Upper lobe of left lung (tissue), 4 donors: Measurements from ENCODE around the gene LIN52.

ENCODE experiments used
- POLR2A ChIP-seq, 4 donors: fragments of 450-650 bp; IDR thresholded peaks; one replicate each; pipeline ENCODE4 v1.5.1; 2016 to 2017; ENCODE audit warnings: antibody characterized with exemption in 4 of 4, mild to moderate bottlenecking in 2 of 4
- POLR2AphosphoS5 ChIP-seq, 2 donors: sonication (generic); formaldehyde crosslinking; IDR thresholded peaks; one replicate each; pipeline ENCODE4 v1.5.1; 2017; ENCODE audit warnings: antibody characterized with exemption in 2 of 2
- TF ChIP-seq, protein P1 (sequence below), 6 experiments: fragments of 450-650 bp in 4 of 6; fragments of 200-600 bp in 2 of 6; sonication (generic) in 2 of 6; IDR thresholded peaks; one replicate each; pipeline ENCODE4 v1.5.1; 2016 to 2019; ENCODE audit warnings: antibody characterized with exemption in 6 of 6

DNA sequence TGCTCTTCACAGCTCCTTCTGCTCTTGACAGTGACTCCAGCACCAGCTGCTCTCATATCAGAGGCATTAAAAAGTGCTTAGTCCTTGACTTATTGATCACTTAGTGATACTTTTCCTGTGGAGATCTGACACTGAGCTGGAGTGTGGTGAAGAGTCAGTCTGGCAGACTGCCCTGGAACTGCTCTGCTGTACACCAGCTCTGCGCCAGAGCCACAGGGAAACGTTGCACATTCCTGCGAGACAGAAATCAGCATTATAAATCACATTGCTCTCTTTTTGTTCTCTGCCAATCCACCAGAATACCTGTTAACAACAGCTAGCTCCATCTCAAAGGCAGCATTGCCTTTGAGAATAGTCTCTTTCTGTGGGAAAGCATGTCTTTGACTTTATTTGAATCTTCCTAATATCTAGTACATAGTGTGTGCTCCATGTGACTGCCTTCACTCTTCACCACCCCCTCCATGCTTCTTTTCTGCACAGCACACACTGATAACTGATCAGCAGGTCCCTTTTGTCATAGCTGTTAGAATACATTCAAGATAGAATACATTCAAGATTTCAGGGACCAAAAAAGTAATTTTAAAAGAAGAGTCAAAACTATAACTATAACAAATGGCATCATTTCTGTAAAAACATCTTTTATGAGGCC is 106.3 kb downstream of the LIN52 start:
- TF ChIP-seq, protein P1, sequence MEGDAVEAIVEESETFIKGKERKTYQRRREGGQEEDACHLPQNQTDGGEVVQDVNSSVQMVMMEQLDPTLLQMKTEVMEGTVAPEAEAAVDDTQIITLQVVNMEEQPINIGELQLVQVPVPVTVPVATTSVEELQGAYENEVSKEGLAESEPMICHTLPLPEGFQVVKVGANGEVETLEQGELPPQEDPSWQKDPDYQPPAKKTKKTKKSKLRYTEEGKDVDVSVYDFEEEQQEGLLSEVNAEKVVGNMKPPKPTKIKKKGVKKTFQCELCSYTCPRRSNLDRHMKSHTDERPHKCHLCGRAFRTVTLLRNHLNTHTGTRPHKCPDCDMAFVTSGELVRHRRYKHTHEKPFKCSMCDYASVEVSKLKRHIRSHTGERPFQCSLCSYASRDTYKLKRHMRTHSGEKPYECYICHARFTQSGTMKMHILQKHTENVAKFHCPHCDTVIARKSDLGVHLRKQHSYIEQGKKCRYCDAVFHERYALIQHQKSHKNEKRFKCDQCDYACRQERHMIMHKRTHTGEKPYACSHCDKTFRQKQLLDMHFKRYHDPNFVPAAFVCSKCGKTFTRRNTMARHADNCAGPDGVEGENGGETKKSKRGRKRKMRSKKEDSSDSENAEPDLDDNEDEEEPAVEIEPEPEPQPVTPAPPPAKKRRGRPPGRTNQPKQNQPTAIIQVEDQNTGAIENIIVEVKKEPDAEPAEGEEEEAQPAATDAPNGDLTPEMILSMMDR (IDR thresholded peaks at IDR 0.05), result no peak
- no peak for TF ChIP-seq POLR2A (IDR thresholded peaks at IDR 0.05)
- no peak for TF ChIP-seq POLR2AphosphoS5 (IDR thresholded peaks at IDR 0.05)
